Neural progenitor cell (in vitro differentiated cells): ENCODE measurements around the gene ZNF416.

Experiments
- EZH2 ChIP-seq: fragments of 200-600 bp; sonication (generic); IDR thresholded peaks from 2 replicates; pipeline ENCODE4 v1.6.1; 2017; ENCODE audit warnings: antibody characterized with exemption, mild to moderate bottlenecking, moderate library complexity
- EZH2phosphoT487 ChIP-seq: fragments of 200-600 bp; sonication (generic); IDR thresholded peaks from 2 replicates; pipeline ENCODE4 v1.6.1; 2017; ENCODE audit warnings: antibody characterized with exemption
- TF ChIP-seq, protein P1 (sequence below): fragments of 200-600 bp; sonication (generic); IDR thresholded peaks from 2 replicates; pipeline ENCODE4 v1.5.1; 2017; ENCODE audit warnings: antibody characterized with exemption, mild to moderate bottlenecking

DNA sequence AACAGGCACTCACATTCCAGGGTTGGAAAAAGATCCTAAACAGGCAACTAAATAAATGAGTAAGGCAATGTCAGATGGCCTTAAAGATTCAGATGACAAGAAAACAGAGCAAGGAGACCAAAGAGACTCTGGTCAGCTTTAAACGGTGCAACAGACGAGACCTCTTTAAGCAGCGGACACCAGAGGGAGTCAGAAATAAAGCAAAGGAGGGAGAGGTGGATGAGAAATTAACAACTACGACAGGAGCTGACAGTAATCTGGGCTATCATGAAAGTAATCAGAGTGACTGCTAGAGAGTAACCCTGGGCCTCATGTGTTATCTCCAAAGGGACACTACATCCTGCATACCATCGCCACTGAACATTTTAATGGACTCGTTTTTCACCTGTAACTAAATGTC is 20.2 kb downstream of the ZNF416 start:
- TF ChIP-seq EZH2phosphoT487: no peak
- TF ChIP-seq, protein P1, sequence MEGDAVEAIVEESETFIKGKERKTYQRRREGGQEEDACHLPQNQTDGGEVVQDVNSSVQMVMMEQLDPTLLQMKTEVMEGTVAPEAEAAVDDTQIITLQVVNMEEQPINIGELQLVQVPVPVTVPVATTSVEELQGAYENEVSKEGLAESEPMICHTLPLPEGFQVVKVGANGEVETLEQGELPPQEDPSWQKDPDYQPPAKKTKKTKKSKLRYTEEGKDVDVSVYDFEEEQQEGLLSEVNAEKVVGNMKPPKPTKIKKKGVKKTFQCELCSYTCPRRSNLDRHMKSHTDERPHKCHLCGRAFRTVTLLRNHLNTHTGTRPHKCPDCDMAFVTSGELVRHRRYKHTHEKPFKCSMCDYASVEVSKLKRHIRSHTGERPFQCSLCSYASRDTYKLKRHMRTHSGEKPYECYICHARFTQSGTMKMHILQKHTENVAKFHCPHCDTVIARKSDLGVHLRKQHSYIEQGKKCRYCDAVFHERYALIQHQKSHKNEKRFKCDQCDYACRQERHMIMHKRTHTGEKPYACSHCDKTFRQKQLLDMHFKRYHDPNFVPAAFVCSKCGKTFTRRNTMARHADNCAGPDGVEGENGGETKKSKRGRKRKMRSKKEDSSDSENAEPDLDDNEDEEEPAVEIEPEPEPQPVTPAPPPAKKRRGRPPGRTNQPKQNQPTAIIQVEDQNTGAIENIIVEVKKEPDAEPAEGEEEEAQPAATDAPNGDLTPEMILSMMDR: no peak
- no peak for TF ChIP-seq EZH2
